Measurements from ENCODE around the gene NR2E1.
A peak's percentile ranks its signal among the peaks of the same experiment; 100 is the strongest.

The NR2E1 gene

GRCh38 chr6:108164543-108164814, 1.3 kb upstream of the NR2E1 start:
- Histone ChIP-seq H3K9ac (ENCODE audit: low read length) (no peak overlapping the region), H3K27ac (ENCODE audit: low read depth, low read length) (no peak overlapping the region), H3K27me3 (ENCODE audit: insufficient read depth, low read length) (peaks cover 95% of the 10 kb centered on the region), H3K4me2 (ENCODE audit: low read length) (peak overlapping the region; percentile 45), H3K36me3 (ENCODE audit: control insufficient read depth in 1 of 2, insufficient read depth in 2 of 2, low read length in 2 of 2) (no peaks in the 10 kb centered on the region), H3K23ac (ENCODE audit: low read length) (no peak overlapping the region), H3K4ac (ENCODE audit: low read depth, low read length) (no peak overlapping the region), H3K9me3 (ENCODE audit: insufficient read depth, low read depth, low read length) (no peaks in the 10 kb centered on the region), H3K14ac (ENCODE audit: low read length) (no peak overlapping the region), H3K79me1 (ENCODE audit: low read length) (no peaks in the 10 kb centered on the region), H2AK5ac (ENCODE audit: low read length) (no peak overlapping the region), H3K4me3 (ENCODE audit: low read depth, low read length) (no peak overlapping the region), H2BK5ac (ENCODE audit: low read depth, low read length, poor library complexity) (no peak overlapping the region), H4K8ac (ENCODE audit: low read depth, low read length) (no peak overlapping the region), H4K12ac (ENCODE audit: low read depth, low read length) (no peak overlapping the region), H3K18ac (ENCODE audit: low read length) (no peak overlapping the region), H3K4me1 (ENCODE audit: control insufficient read depth in 1 of 2, insufficient read depth in 2 of 2, low read length in 2 of 2) (peaks cover 33 to 37% of the 10 kb centered on the region in 2 experiments), H4K91ac (ENCODE audit: low read depth, low read length) (no peak overlapping the region), H2BK12ac (ENCODE audit: low read length) (no peak overlapping the region), H2AFZ (ENCODE audit: insufficient read depth, low read length, poor library complexity) (no peak overlapping the region), H2BK120ac (ENCODE audit: insufficient read depth, low read length, poor library complexity) (no peak overlapping the region), H3K79me2 (ENCODE audit: control insufficient read depth, insufficient read depth, low read length, poor library complexity) (no peaks in the 10 kb centered on the region)
- WGBS (ENCODE audit: extremely low coverage, insufficient coverage, insufficient read length) = no CpG with 5 or more reads among the region's 17 CpGs
- no peak for DNase-seq

GRCh38 chr6:108164815-108165706, 761 bp upstream of the NR2E1 start:
- no peak overlapping the region for H3K27ac ChIP-seq (ENCODE audit: low read depth, low read length)
- no peak overlapping the region for H3K4ac ChIP-seq (ENCODE audit: low read depth, low read length)
- H3K4me2 ChIP-seq (ENCODE audit: low read length) = peak overlapping the region; percentile 45
- no peak overlapping the region for H3K18ac ChIP-seq (ENCODE audit: low read length)
- no CpG with 5 or more reads among the region's 69 CpGs for WGBS (ENCODE audit: extremely low coverage, insufficient coverage, insufficient read length)
- no peak overlapping the region for H3K23ac ChIP-seq (ENCODE audit: low read length)
- no peak overlapping the region for H3K4me3 ChIP-seq (ENCODE audit: low read depth, low read length)
- no peaks in the 10 kb centered on the region for H3K36me3 ChIP-seq (ENCODE audit: control insufficient read depth in 1 of 2, insufficient read depth in 2 of 2, low read length in 2 of 2)
- no peak overlapping the region for H2BK5ac ChIP-seq (ENCODE audit: low read depth, low read length, poor library complexity)
- peaks cover 98% of the 10 kb centered on the region for H3K27me3 ChIP-seq (ENCODE audit: insufficient read depth, low read length)
- DNase-seq = no peak
- H4K91ac ChIP-seq (ENCODE audit: low read depth, low read length) = no peak overlapping the region
- H3K9me3 ChIP-seq (ENCODE audit: insufficient read depth, low read depth, low read length) = no peaks in the 10 kb centered on the region
- H2BK12ac ChIP-seq (ENCODE audit: low read length) = no peak overlapping the region
- no peak overlapping the region for H4K12ac ChIP-seq (ENCODE audit: low read depth, low read length)
- no peak overlapping the region for H3K9ac ChIP-seq (ENCODE audit: low read length)
- no peak overlapping the region for H2AFZ ChIP-seq (ENCODE audit: insufficient read depth, low read length, poor library complexity)
- H3K14ac ChIP-seq (ENCODE audit: low read length) = no peak overlapping the region
- H2AK5ac ChIP-seq (ENCODE audit: low read length) = no peak overlapping the region
- no peak overlapping the region for H2BK120ac ChIP-seq (ENCODE audit: insufficient read depth, low read length, poor library complexity)
- peaks cover 33 to 37% of the 10 kb centered on the region in 2 experiments for H3K4me1 ChIP-seq (ENCODE audit: control insufficient read depth in 1 of 2, insufficient read depth in 2 of 2, low read length in 2 of 2)
- H4K8ac ChIP-seq (ENCODE audit: low read depth, low read length) = no peak overlapping the region
- no peaks in the 10 kb centered on the region for H3K79me2 ChIP-seq (ENCODE audit: control insufficient read depth, insufficient read depth, low read length, poor library complexity)
- no peaks in the 10 kb centered on the region for H3K79me1 ChIP-seq (ENCODE audit: low read length)

GRCh38 chr6:108166664-108167448, 1.0 kb downstream of the NR2E1 start:
- H3K4me3 ChIP-seq (ENCODE audit: low read depth, low read length) = no peak overlapping the region
- WGBS (ENCODE audit: extremely low coverage, insufficient coverage, insufficient read length) = no CpG with 5 or more reads among the region's 58 CpGs
- peaks cover 33 to 37% of the 10 kb centered on the region in 2 experiments for H3K4me1 ChIP-seq (ENCODE audit: control insufficient read depth in 1 of 2, insufficient read depth in 2 of 2, low read length in 2 of 2)
- H2AFZ ChIP-seq (ENCODE audit: insufficient read depth, low read length, poor library complexity) = no peak overlapping the region
- H4K12ac ChIP-seq (ENCODE audit: low read depth, low read length) = no peak overlapping the region
- H3K27me3 ChIP-seq (ENCODE audit: insufficient read depth, low read length) = peaks cover 99% of the 10 kb centered on the region
- no peak overlapping the region for H4K91ac ChIP-seq (ENCODE audit: low read depth, low read length)
- no peak overlapping the region for H2BK12ac ChIP-seq (ENCODE audit: low read length)
- no peaks in the 10 kb centered on the region for H3K36me3 ChIP-seq (ENCODE audit: control insufficient read depth in 1 of 2, insufficient read depth in 2 of 2, low read length in 2 of 2)
- H3K9ac ChIP-seq (ENCODE audit: low read length) = no peak overlapping the region
- H3K27ac ChIP-seq (ENCODE audit: low read depth, low read length) = no peak overlapping the region
- no peak overlapping the region for H3K4ac ChIP-seq (ENCODE audit: low read depth, low read length)
- H3K14ac ChIP-seq (ENCODE audit: low read length) = no peak overlapping the region
- H3K4me2 ChIP-seq (ENCODE audit: low read length) = peak overlapping the region; percentile 47
- H3K79me1 ChIP-seq (ENCODE audit: low read length) = no peaks in the 10 kb centered on the region
- no peak overlapping the region for H2AK5ac ChIP-seq (ENCODE audit: low read length)
- H2BK5ac ChIP-seq (ENCODE audit: low read depth, low read length, poor library complexity) = no peak overlapping the region
- no peak overlapping the region for H2BK120ac ChIP-seq (ENCODE audit: insufficient read depth, low read length, poor library complexity)
- no peaks in the 10 kb centered on the region for H3K79me2 ChIP-seq (ENCODE audit: control insufficient read depth, insufficient read depth, low read length, poor library complexity)
- H3K9me3 ChIP-seq (ENCODE audit: insufficient read depth, low read depth, low read length) = peaks cover under 1% of the 10 kb centered on the region
- H4K8ac ChIP-seq (ENCODE audit: low read depth, low read length) = no peak overlapping the region
- no peak for DNase-seq
- H3K23ac ChIP-seq (ENCODE audit: low read length) = no peak overlapping the region
- no peak overlapping the region for H3K18ac ChIP-seq (ENCODE audit: low read length)

GRCh38 chr6:108167449-108168089, 1.7 kb downstream of the NR2E1 start:
- H2BK120ac ChIP-seq (ENCODE audit: insufficient read depth, low read length, poor library complexity) = no peak overlapping the region
- H2BK5ac ChIP-seq (ENCODE audit: low read depth, low read length, poor library complexity) = no peak overlapping the region
- H4K12ac ChIP-seq (ENCODE audit: low read depth, low read length) = no peak overlapping the region
- H2BK12ac ChIP-seq (ENCODE audit: low read length) = no peak overlapping the region
- peaks cover 33 to 37% of the 10 kb centered on the region in 2 experiments for H3K4me1 ChIP-seq (ENCODE audit: control insufficient read depth in 1 of 2, insufficient read depth in 2 of 2, low read length in 2 of 2)
- H3K27me3 ChIP-seq (ENCODE audit: insufficient read depth, low read length) = peaks cover 99% of the 10 kb centered on the region
- H4K91ac ChIP-seq (ENCODE audit: low read depth, low read length) = no peak overlapping the region
- H3K9ac ChIP-seq (ENCODE audit: low read length) = no peak overlapping the region
- no peak overlapping the region for H4K8ac ChIP-seq (ENCODE audit: low read depth, low read length)
- H3K9me3 ChIP-seq (ENCODE audit: insufficient read depth, low read depth, low read length) = peaks cover 1% of the 10 kb centered on the region
- peak in 1 of 2 donors; percentile 27 for DNase-seq
- no peak overlapping the region for H3K27ac ChIP-seq (ENCODE audit: low read depth, low read length)
- H3K36me3 ChIP-seq (ENCODE audit: control insufficient read depth in 1 of 2, insufficient read depth in 2 of 2, low read length in 2 of 2) = no peaks in the 10 kb centered on the region
- no peak overlapping the region for H3K18ac ChIP-seq (ENCODE audit: low read length)
- H3K79me1 ChIP-seq (ENCODE audit: low read length) = no peaks in the 10 kb centered on the region
- no peak overlapping the region for H3K14ac ChIP-seq (ENCODE audit: low read length)
- WGBS (ENCODE audit: extremely low coverage, insufficient coverage, insufficient read length) = no CpG with 5 or more reads among the region's 35 CpGs
- H3K4ac ChIP-seq (ENCODE audit: low read depth, low read length) = no peak overlapping the region
- no peak overlapping the region for H2AFZ ChIP-seq (ENCODE audit: insufficient read depth, low read length, poor library complexity)
- no peak overlapping the region for H3K23ac ChIP-seq (ENCODE audit: low read length)
- H3K4me3 ChIP-seq (ENCODE audit: low read depth, low read length) = peak overlapping the region; percentile 38
- H2AK5ac ChIP-seq (ENCODE audit: low read length) = no peak overlapping the region
- peak overlapping the region; percentile 53 for H3K4me2 ChIP-seq (ENCODE audit: low read length)
- no peaks in the 10 kb centered on the region for H3K79me2 ChIP-seq (ENCODE audit: control insufficient read depth, insufficient read depth, low read length, poor library complexity)

All from trophoblast cell (in vitro differentiated cells and primary cell).